Measurements from ENCODE around the gene TRIM28. TPM values are rescaled to one million over a fixed set of nuclear protein-coding genes. Genes with fewer than 3 reads are reported as not detected.

Gene TRIM28
- total RNA-seq, 2 experiments from 2014 or later, result 654 to 714 TPM

DNA sequence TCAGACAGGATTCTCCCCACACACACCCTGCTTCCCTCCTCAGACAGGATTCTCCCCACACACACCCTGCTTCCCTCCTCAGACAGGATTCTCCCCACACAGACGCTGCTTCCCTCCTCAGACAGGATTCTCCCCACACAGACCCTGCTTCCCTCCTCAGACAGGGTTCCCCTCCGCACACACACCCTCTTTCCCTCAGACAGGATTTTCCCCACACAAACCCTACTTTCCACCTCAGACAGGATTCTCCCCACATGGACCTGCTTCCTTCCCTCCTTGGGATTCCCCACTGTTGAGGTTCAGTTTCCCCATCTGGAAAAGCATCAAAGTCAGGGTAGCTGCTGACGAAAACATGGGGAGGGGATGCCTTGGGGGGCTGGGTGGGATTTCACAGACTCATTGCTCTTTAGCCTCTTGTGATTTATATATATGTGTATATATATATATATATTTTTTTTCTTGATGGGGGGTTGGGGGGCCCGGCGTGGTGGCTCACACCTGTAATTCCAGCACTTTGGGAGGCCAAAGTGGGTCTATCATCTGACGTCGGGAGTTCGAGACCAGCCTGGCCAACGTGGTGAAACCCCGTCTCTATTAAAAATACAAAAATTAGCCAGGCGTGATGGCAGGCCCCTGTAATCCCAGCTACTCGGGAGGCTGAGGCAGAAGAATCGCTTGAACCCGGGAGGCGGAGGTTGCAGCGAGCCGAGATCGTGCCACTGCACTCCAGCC lies 1.1 kb upstream of the TRIM28 start:
- POLR2A ChIA-PET, result interaction anchor here (0.6 to 3.6 kb wide), 2 partner anchors 11 to 20 kb away, joined by 3 to 40 read pairs; partner anchors contain the start of gene CHMP2A

DNA sequence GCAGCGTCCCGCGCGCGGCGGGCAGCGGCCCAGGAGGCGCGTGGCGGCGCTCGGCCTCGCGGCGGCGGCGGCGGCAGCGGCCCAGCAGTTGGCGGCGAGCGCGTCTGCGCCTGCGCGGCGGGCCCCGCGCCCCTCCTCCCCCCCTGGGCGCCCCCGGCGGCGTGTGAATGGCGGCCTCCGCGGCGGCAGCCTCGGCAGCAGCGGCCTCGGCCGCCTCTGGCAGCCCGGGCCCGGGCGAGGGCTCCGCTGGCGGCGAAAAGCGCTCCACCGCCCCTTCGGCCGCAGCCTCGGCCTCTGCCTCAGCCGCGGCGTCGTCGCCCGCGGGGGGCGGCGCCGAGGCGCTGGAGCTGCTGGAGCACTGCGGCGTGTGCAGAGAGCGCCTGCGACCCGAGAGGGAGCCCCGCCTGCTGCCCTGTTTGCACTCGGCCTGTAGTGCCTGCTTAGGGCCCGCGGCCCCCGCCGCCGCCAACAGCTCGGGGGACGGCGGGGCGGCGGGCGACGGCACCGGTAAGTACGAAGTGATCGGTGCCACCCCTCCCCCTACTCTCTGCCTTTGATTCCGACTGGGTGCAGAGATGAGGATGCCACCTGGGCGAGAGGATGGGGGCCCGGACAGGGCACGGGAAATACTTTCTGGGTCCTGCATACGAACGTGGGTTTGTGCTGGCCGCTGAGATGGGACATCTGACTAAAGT lies 874 bp downstream of the TRIM28 start:
- POLR2A ChIA-PET, result interaction anchor here (0.6 to 3.6 kb wide), 10 partner anchors 9 to 36 kb away, joined by 3 to 40 read pairs (median 4); partner anchors contain the start of genes CHMP2A and ZBTB45
- CTCF ChIA-PET, result interaction anchor here (3.3 to 5.3 kb wide), 2 partner anchors 9 to 25 kb away, joined by 15 to 42 read pairs; partner anchors contain the start of genes CHMP2A and ZBTB45

More for the DNA sequence above, 1.1 kb upstream of the TRIM28 start:
- CTCF ChIA-PET, result interaction anchor here (5.3 kb wide), 1 partner anchor 23 kb away, joined by 42 read pairs; the partner anchor contains the start of gene ZBTB45

DNA sequence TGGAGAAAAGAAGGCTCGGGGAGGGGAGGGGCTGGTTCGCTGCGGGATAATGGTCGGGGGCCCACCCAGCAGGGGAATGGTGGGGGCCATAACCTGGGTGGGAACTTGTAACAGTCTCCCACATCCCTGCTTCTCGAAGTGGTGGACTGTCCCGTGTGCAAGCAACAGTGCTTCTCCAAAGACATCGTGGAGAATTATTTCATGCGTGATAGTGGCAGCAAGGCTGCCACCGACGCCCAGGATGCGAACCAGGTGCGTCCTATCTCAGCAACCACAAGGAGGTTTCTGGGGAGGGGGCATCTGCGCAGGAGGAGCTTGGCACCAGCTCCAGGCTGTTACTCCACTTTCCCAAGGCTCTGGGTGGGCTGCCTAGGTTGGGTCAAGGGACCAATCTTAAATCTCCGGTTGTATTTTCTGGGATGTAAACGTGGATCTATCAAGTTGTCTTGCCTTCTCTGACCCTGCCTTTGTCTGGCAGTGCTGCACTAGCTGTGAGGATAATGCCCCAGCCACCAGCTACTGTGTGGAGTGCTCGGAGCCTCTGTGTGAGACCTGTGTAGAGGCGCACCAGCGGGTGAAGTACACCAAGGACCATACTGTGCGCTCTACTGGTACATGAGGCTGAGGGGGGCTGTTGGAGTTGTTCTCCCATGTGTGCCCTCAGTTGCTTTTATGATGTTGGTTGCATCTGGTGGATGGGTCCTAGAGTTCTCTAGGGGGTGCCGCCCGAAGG lies 1.6 kb downstream of the TRIM28 start:
- ChIA-PET CTCF (interaction anchor here (3.3 to 5.3 kb wide), 2 partner anchors 9 to 26 kb away, joined by 15 to 42 read pairs; partner anchors contain the start of genes CHMP2A and ZBTB45), POLR2A (interaction anchor here (1.1 to 3.6 kb wide), 4 partner anchors 9 to 36 kb away, joined by 3 to 40 read pairs (median 6); partner anchors contain the start of genes CHMP2A and ZBTB45)

DNA sequence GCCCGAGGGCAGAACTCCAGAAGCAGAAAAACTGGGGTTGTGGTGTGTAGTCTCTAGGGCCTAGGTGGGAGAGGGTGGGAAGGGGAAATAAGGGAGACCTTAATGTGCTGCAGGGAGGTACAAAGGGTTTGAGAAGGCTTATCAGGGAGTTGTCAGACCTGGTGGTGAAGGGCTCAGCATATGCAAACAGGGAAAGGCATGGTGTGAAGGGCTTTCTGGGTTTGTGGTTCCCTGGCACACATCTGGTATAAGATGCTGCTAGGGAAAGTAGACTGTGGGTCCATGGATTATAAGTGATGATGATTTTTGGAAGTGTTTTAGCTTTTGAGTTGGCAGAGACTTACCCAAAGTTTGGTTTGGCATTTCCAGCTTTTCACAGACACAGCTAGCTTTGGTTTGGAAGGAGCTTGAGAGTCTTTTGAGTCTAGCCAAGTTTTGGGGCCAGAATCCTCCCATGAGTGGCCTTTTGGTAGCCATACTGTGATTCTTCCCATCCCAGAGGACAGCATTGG lies 2.2 kb downstream of the TRIM28 start:
- CTCF ChIA-PET, result interaction anchor here (3.3 to 5.3 kb wide), 2 partner anchors 8 to 27 kb away, joined by 15 to 42 read pairs; partner anchors contain the start of genes CHMP2A and ZBTB45
- POLR2A ChIA-PET, result interaction anchor here (1.1 to 3.6 kb wide), 3 partner anchors 8 to 35 kb away, joined by 3 to 40 read pairs (median 5); partner anchors contain the start of genes CHMP2A and ZBTB45

DNA sequence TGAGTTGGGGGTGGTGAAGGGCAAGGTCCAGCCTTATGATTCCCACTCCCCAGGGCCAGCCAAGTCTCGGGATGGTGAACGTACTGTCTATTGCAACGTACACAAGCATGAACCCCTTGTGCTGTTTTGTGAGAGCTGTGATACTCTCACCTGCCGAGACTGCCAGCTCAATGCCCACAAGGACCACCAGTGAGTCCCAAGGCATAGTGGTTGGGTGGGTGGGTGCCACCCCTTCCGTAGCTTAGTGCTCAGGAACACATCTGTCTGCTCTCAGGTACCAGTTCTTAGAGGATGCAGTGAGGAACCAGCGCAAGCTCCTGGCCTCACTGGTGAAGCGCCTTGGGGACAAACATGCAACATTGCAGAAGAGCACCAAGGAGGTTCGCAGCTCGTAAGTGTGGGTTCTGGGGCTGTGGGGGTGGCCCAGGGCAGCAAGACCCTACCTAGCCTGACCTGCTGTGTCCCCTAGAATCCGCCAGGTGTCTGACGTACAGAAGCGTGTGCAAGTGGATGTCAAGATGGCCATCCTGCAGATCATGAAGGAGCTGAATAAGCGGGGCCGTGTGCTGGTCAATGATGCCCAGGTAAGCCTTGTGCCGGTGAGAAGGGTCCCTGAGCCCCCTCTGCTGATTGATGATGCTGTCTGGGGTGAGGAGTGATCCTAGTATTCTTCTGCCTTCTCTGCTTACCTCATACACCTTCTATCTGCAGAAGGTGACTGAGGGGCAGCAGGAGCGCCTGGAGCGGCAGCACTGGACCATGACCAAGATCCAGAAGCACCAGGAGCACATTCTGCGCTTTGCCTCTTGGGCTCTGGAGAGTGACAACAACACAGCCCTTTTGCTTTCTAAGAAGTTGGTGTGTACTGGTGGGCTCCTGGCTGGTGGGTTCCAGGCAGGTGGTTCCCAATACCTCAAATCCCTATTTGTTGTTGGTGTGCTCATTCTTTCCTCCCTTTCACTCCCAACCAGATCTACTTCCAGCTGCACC lies 3.8 kb downstream of the TRIM28 start:
- POLR2A ChIA-PET, result interaction anchor here (0.6 to 1.0 kb wide), 2 partner anchors 28 to 186 kb away, joined by 3 read pairs; partner anchors contain the start of gene ZBTB45
- CTCF ChIA-PET, result interaction anchor here (5.3 kb wide), 1 partner anchor 28 kb away, joined by 42 read pairs; the partner anchor contains the start of gene ZBTB45

DNA sequence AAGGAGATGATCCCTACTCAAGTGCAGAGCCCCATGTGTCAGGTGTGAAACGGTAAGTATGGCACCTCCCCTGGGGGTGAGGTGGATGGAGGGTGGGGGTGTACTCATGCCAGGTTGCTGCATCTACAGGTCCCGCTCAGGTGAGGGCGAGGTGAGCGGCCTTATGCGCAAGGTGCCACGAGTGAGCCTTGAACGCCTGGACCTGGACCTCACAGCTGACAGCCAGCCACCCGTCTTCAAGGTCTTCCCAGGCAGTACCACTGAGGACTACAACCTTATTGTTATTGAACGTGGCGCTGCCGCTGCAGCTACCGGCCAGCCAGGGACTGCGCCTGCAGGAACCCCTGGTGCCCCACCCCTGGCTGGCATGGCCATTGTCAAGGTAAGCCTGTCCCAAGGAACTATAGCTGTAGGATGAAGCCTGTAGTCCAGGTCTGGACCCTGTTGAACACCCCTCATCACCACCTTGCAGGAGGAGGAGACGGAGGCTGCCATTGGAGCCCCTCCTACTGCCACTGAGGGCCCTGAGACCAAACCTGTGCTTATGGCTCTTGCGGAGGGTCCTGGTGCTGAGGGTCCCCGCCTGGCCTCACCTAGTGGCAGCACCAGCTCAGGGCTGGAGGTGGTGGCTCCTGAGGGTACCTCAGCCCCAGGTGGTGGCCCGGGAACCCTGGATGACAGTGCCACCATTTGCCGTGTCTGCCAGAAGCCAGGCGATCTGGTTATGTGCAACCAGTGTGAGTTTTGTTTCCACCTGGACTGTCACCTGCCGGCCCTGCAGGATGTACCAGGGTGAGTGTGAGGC lies 5.2 kb downstream of the TRIM28 start:
- ChIA-PET CTCF (interaction anchor here (1.3 to 2.1 kb wide), 2 partner anchors 10 to 30 kb away, joined by 3 to 4 read pairs; partner anchors contain the start of gene ZBTB45), POLR2A (interaction anchor here (0.6 kb wide), 1 partner anchor 190 kb away, joined by 3 read pairs; no protein-coding TSS in a partner anchor)

DNA sequence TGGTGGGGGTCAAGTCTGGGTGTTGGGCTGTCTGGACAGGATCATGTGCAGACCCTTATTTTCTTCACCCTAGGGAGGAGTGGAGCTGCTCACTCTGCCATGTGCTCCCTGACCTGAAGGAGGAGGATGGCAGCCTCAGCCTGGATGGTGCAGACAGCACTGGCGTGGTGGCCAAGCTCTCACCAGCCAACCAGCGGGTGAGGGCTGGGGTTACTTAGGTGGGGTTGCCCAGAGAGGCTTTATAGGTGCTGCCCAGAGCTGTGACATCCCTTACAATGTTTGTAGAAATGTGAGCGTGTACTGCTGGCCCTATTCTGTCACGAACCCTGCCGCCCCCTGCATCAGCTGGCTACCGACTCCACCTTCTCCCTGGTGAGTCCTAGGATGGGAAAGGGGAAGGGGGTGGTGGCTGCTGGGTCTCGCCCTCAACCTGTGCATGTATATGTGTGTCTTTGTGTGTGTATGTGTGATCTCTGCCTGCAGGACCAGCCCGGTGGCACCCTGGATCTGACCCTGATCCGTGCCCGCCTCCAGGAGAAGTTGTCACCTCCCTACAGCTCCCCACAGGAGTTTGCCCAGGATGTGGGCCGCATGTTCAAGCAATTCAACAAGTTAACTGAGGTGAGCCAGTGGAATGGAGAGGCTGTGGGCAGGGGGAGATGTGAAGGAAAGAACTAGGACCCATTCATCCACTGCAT lies 5.9 kb downstream of the TRIM28 start:
- ChIA-PET POLR2A (no interaction called here), CTCF (interaction anchor here (1.3 to 2.1 kb wide), 2 partner anchors 10 to 31 kb away, joined by 3 to 4 read pairs; partner anchors contain the start of gene ZBTB45)

DNA sequence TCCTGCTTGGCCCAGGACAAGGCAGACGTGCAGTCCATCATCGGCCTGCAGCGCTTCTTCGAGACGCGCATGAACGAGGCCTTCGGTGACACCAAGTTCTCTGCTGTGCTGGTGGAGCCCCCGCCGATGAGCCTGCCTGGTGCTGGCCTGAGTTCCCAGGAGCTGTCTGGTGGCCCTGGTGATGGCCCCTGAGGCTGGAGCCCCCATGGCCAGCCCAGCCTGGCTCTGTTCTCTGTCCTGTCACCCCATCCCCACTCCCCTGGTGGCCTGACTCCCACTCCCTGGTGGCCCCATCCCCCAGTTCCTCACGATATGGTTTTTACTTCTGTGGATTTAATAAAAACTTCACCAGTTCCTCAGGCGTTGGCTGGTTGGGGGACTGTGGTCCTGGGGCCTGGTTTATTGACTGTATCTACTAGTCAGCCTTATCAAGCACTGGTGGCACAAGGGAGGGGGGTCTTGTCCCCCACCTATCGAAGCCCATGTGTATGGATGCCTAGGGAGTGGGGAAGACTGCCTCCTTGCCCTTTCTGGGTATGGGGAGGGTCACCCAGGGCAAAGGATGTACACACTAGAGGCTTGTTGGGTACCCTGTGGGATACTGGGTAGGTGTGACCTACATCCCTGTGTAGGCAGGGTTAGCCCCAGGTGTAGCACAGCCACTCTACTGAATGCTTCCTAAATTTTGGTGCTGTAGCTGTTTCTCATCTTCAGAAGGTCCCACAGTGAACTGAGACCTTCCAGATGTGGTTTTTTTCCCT lies 6.7 kb downstream of the TRIM28 start:
- POLR2A ChIA-PET, result no interaction called here
- CTCF ChIA-PET, result interaction anchor here (1.3 to 2.1 kb wide), 2 partner anchors 9 to 31 kb away, joined by 3 to 4 read pairs; partner anchors contain the start of gene ZBTB45

DNA sequence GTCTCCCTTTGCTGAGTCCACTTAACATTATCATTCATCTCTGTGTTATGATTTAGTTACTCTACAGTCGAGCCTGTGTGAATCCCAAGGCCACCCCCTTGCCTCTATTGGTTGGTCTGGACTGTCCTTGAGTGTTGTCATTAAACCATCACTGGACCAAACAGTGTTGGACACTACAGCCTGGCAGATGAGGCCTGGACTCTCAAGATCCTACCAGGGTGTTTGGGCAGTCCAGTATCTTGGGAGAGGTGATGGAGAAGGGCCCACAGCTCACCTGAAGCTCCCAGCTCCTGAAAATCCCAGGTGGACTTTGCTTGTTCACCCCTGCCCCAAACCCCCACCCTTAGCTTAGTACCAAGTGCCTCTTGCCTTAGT lies 7.2 kb downstream of the TRIM28 start:
- ChIA-PET POLR2A (no interaction called here), CTCF (no interaction called here)

DNA sequence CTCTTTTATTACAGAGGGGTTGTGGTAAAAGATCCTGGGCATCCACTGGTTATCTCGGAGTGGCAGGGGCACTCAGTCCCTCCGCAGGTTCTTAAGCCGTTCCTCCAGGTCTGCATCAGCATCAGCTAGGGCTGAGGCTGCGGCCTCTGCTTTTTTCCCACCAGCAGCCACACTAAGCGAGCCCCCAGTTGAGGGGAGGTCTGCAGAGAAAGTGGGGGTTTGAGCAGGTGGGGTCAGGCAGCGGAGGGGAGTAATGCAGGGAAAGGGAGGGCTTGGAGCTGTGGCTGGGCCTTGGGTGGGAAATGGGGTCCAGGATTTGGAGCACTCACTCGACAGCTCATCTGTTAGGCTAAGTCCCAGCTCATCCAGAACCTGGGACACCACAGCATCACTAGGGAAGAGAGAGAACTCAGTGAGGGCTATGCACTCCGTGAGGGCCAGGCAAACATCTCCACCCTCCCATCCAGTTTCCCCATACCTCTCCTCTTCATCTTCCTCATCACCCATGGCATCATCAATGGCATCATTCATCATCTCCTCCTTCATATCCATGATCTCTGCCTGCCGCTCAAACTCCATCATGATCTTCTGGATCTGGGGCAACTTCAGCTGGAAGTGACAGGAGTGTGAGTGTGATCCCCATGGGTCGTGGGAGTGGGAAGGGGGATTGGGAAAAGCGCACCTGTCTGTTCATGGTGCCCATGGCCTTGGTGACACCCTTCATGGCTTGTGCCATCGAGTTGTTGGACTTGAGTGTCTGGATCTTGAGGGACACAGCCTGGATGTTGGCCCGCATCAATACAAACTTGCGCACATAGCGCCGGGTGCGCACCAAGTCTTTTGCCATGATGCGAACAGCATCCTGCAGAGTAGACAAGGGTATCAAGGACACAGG lies 8.0 kb downstream of the TRIM28 start:
- CTCF ChIA-PET, result no interaction called here
- POLR2A ChIA-PET, result interaction anchor here (3.8 kb wide), 1 partner anchor 7 kb away, joined by 40 read pairs; the partner anchor contains the start of gene TRIM28

DNA sequence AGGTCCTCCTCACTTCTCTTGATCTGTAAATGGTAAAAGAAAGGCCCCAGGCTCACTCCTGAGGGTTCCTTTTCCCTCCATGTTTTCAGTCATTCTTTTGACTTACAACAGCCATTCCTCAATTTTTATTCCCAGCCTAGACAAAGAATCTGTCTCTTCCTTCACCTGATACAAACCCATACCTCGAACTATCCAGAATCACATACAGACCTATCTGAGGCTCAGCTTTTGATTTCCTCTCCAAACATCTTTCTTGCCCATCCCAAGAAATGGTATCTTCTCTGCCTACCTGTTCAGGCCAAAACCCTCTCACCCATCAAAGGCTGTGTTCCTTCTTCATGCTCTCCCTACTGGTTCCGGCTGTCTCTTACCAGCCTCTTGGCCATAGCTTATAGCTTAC lies 8.8 kb downstream of the TRIM28 start:
- POLR2A ChIA-PET, result interaction anchor here (3.8 kb wide), 1 partner anchor 8 kb away, joined by 40 read pairs; the partner anchor contains the start of gene TRIM28
- CTCF ChIA-PET, result interaction anchor here (1.0 to 3.5 kb wide), 2 partner anchors 33 to 39 kb away, joined by 4 to 31 read pairs; partner anchors contain the start of gene ZBTB45

DNA sequence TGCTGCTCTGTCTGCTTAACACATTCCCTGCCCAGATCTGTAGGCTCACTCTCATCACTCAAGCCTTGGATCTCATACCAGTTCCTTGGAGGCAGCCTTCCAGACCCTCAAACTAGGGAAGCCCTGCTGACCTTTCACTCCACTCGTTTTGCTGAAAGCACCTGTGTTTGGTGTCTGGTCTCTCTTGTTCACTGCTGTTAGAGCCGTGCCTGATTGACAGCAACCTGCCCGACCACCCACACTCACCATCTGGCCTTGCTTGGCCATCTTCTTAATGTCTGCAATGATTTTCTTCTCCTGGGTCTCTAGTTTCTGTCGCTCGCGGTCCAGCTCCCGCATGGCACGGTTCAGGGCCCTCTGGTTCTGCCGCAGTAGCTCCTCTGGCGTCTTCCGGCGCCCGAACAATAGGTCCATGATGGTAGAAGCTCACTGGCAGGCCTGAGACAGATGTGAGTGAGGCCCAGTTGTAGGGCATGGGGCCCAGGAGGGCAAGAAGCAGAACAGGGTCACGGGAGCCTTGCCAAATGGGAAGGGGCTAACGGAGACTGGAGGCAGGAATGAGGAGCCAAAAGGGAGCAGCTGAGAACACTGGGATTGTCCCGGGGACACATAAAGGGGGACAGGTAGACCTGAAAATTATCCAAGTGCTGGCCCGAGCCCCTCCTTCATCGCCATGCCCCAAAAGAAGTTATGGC lies 10.1 kb downstream of the TRIM28 start:
- CTCF ChIA-PET, result interaction anchor here (1.0 to 3.5 kb wide), 4 partner anchors 9 to 40 kb away, joined by 3 to 31 read pairs (median 10); partner anchors contain the start of genes TRIM28 and ZBTB45
- POLR2A ChIA-PET, result interaction anchor here (0.9 to 3.8 kb wide), 5 partner anchors 9 to 275 kb away, joined by 3 to 40 read pairs (median 7); partner anchors contain the start of genes TRIM28, ZBTB45 and ZNF8

Measured in activated CD8-positive, alpha-beta memory T cell treated with anti-CD3 and anti-CD28 coated beads for 36 hours (primary cell).